HEK293 (cell line): Measurements from ENCODE around the gene FAM83E.
A peak's percentile ranks its signal among the peaks of the same experiment; 100 is the strongest.

Experiments used
- CTCF ChIA-PET: fragments of 350-600 bp; formaldehyde crosslinking; extraction: SDS; loops from one replicate; lab custom pipeline; 2021; ENCODE audit warnings: antibody characterized with exemption; lab: Yijun Ruan, JAX
- POLR2A ChIA-PET: fragments of 300-600 bp; formaldehyde crosslinking; extraction: SDS; loops from one replicate; lab custom pipeline; 2020; ENCODE audit warnings: antibody characterized with exemption, inconsistent platforms; lab: Yijun Ruan, JAX
- H3K27ac ChIP-seq: fragments of 200-500 bp; sonication (Bioruptor generic); 2 replicates; pipeline ENCODE4 v1.5.1; 2014; ENCODE audit warnings: low read depth, low read length, control low read depth, inconsistent platforms; ENCODE audit errors: extremely low read depth
- H3K36me3 ChIP-seq, 2 experiments: fragments of 200-500 bp in 1 of 2; sonication (Bioruptor generic) in 1 of 2; 1 replicate in 1 of 2; 2 replicates in 1 of 2; pipeline ENCODE4 v1.5.1; 2014 to 2017; ENCODE audit warnings: inconsistent platforms in 2 of 2, low read length in 2 of 2; ENCODE audit not compliant: control insufficient read depth in 2 of 2, insufficient read depth in 1 of 2
- H3K4me1 ChIP-seq: fragments of 200-500 bp; sonication (Bioruptor generic); 2 replicates; pipeline ENCODE4 v1.5.1; 2014; ENCODE audit warnings: mild to moderate bottlenecking, low read length, inconsistent platforms; ENCODE audit not compliant: control insufficient read depth, insufficient read depth
- H3K4me3 ChIP-seq: 2 replicates; pipeline ENCODE4 v1.5.1; 2011; ENCODE audit warnings: low read depth, mild to moderate bottlenecking, control low read depth, low read length, moderate library complexity
- H3K9me3 ChIP-seq: fragments of 200-500 bp; sonication (Bioruptor generic); 2 replicates; pipeline ENCODE4 v1.5.1; 2014; ENCODE audit warnings: low read depth, low read length, inconsistent platforms; ENCODE audit not compliant: control insufficient read depth, insufficient read depth
- GLI2 ChIP-seq: fragments of 450-650 bp; formaldehyde crosslinking; IDR thresholded peaks from 2 replicates; pipeline ENCODE4; 2017; ENCODE audit warnings: missing biosample characterization, missing genetic modification characterization, low read depth, borderline replicate concordance
- GLIS1 ChIP-seq: fragments of 450-650 bp; formaldehyde crosslinking; IDR thresholded peaks from 2 replicates; pipeline ENCODE4 v1.5.1; 2016; ENCODE audit warnings: missing biosample characterization, missing genetic modification characterization
- GLIS2 ChIP-seq: fragments of 450-650 bp; formaldehyde crosslinking; IDR thresholded peaks from 2 replicates; pipeline ENCODE4 v1.5.1; 2016; ENCODE audit warnings: missing biosample characterization, missing genetic modification characterization
- KLF1 ChIP-seq: fragments of 450-650 bp; formaldehyde crosslinking; IDR thresholded peaks from 2 replicates; pipeline ENCODE4 v1.5.1; 2016; ENCODE audit warnings: missing biosample characterization, missing genetic modification characterization
- REPIN1 ChIP-seq: fragments of 450-650 bp; formaldehyde crosslinking; IDR thresholded peaks from 2 replicates; pipeline ENCODE4 v1.5.1; 2017; ENCODE audit warnings: missing biosample characterization, missing genetic modification characterization, low read depth
- ZNF121 ChIP-seq: fragments of 450-650 bp; formaldehyde crosslinking; IDR thresholded peaks from 2 replicates; pipeline ENCODE4 v1.5.1; 2016; ENCODE audit warnings: missing biosample characterization, missing genetic modification characterization
- ZNF211 ChIP-seq: fragments of 450-650 bp; formaldehyde crosslinking; IDR thresholded peaks from 2 replicates; pipeline ENCODE4 v1.5.1; 2016; ENCODE audit warnings: low read depth, missing biosample characterization, missing genetic modification characterization
- ZNF214 ChIP-seq: fragments of 450-650 bp; formaldehyde crosslinking; IDR thresholded peaks from 2 replicates; pipeline ENCODE4 v1.5.1; 2017; ENCODE audit warnings: missing biosample characterization, mild to moderate bottlenecking, missing genetic modification characterization, borderline replicate concordance
- ZNF248 ChIP-seq: fragments of 450-650 bp; formaldehyde crosslinking; IDR thresholded peaks from 2 replicates; pipeline ENCODE4 v1.5.1; 2017; ENCODE audit warnings: missing biosample characterization, missing genetic modification characterization
- ZNF292 ChIP-seq: fragments of 450-650 bp; formaldehyde crosslinking; IDR thresholded peaks from 2 replicates; pipeline ENCODE4 v1.5.1; 2016; ENCODE audit warnings: low read depth, missing biosample characterization, missing genetic modification characterization, borderline replicate concordance
- ZNF341 ChIP-seq: fragments of 450-650 bp; formaldehyde crosslinking; IDR thresholded peaks from 2 replicates; pipeline ENCODE4; 2016; ENCODE audit warnings: low read depth, missing biosample characterization, missing genetic modification characterization
- ZNF416 ChIP-seq: fragments of 450-650 bp; formaldehyde crosslinking; IDR thresholded peaks from 2 replicates; pipeline ENCODE4 v1.5.1; 2016; ENCODE audit warnings: missing biosample characterization, missing genetic modification characterization
- ZNF610 ChIP-seq: fragments of 450-650 bp; formaldehyde crosslinking; IDR thresholded peaks from 2 replicates; pipeline ENCODE4 v1.5.1; 2016; ENCODE audit warnings: missing biosample characterization, missing genetic modification characterization, borderline replicate concordance
- TF ChIP-seq, protein P1 (sequence below): fragments of 450-650 bp; IDR thresholded peaks from 2 replicates; pipeline ENCODE4 v1.5.1; 2018; ENCODE audit warnings: missing biosample characterization, mild to moderate bottlenecking, missing genetic modification characterization
- TF ChIP-seq, protein P2 (sequence below): fragments of 450-650 bp; formaldehyde crosslinking; IDR thresholded peaks from 2 replicates; pipeline ENCODE4 v1.5.1; 2016; ENCODE audit warnings: missing biosample characterization, missing genetic modification characterization
- TF ChIP-seq, protein P3 (sequence below): fragments of 450-650 bp; formaldehyde crosslinking; IDR thresholded peaks from 2 replicates; pipeline ENCODE4 v1.5.1; 2016; ENCODE audit warnings: missing biosample characterization, missing genetic modification characterization
- TF ChIP-seq, protein P4 (sequence below): fragments of 450-650 bp; formaldehyde crosslinking; conservative IDR thresholded peaks from 2 replicates; pipeline ENCODE4 v1.5.1; 2016; ENCODE audit warnings: low read depth, missing biosample characterization, missing genetic modification characterization

Gene FAM83E

DNA sequence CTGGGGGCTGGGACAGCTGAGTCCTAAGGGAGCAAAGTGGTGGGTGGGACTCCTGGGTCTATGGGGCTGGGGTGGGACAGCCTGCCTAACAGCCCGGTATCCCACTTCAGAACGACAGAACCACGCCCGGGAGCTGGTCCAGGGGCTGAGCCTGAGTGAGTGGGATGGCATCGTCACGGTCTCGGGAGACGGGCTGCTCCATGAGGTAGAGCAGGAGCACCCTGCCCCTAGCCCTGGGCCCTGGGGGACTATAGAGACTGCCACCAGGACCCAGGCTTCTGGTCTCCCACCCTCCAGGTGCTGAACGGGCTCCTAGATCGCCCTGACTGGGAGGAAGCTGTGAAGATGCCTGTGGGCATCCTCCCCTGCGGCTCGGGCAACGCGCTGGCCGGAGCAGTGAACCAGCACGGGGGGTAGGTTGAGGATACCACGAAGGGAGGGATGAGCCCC lies 13.0 kb upstream of the FAM83E start:
- CTCF ChIA-PET, result interaction anchor here (1.2 to 1.4 kb wide), 2 partner anchors 9 to 12 kb away, joined by 3 read pairs; partner anchors contain the start of genes RPL18 and SPHK2
- H3K9me3 ChIP-seq, result no peaks in the 10 kb centered on the region
- no peak overlapping the region for H3K27ac ChIP-seq
- TF ChIP-seq REPIN1 (tag by site-specific recombination), result no peak
- no peak for TF ChIP-seq ZNF214 (tag by site-specific recombination)
- no peak for TF ChIP-seq GLI2 (tag by site-specific recombination)
- TF ChIP-seq KLF1 (tag by site-specific recombination), result no peak
- no peak for TF ChIP-seq ZNF610 (tag by site-specific recombination)
- TF ChIP-seq ZNF248 (tag by site-specific recombination), result no peak
- TF ChIP-seq, protein P1, sequence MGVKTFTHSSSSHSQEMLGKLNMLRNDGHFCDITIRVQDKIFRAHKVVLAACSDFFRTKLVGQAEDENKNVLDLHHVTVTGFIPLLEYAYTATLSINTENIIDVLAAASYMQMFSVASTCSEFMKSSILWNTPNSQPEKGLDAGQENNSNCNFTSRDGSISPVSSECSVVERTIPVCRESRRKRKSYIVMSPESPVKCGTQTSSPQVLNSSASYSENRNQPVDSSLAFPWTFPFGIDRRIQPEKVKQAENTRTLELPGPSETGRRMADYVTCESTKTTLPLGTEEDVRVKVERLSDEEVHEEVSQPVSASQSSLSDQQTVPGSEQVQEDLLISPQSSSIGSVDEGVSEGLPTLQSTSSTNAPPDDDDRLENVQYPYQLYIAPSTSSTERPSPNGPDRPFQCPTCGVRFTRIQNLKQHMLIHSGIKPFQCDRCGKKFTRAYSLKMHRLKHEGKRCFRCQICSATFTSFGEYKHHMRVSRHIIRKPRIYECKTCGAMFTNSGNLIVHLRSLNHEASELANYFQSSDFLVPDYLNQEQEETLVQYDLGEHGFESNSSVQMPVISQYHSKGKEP, result no peak
- no peak for TF ChIP-seq GLIS2 (tag by site-specific recombination)
- TF ChIP-seq, protein P2, sequence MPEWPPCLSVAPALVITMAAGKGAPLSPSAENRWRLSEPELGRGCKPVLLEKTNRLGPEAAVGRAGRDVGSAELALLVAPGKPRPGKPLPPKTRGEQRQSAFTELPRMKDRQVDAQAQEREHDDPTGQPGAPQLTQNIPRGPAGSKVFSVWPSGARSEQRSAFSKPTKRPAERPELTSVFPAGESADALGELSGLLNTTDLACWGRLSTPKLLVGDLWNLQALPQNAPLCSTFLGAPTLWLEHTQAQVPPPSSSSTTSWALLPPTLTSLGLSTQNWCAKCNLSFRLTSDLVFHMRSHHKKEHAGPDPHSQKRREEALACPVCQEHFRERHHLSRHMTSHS (tag by site-specific recombination), result no peak
- TF ChIP-seq ZNF292, result no peak
- peaks cover 10% of the 10 kb centered on the region for H3K4me1 ChIP-seq
- H3K36me3 ChIP-seq, result peaks cover 8 to 48% of the 10 kb centered on the region in 2 experiments; a peak in 2 of 3 replicates
- POLR2A ChIA-PET, result interaction anchor here (1.7 to 8.1 kb wide), 2 partner anchors 9 to 18 kb away, joined by 5 to 97 read pairs; partner anchors contain the start of genes CA11, RPL18 and SPHK2
- no peak overlapping the region for H3K4me3 ChIP-seq

DNA sequence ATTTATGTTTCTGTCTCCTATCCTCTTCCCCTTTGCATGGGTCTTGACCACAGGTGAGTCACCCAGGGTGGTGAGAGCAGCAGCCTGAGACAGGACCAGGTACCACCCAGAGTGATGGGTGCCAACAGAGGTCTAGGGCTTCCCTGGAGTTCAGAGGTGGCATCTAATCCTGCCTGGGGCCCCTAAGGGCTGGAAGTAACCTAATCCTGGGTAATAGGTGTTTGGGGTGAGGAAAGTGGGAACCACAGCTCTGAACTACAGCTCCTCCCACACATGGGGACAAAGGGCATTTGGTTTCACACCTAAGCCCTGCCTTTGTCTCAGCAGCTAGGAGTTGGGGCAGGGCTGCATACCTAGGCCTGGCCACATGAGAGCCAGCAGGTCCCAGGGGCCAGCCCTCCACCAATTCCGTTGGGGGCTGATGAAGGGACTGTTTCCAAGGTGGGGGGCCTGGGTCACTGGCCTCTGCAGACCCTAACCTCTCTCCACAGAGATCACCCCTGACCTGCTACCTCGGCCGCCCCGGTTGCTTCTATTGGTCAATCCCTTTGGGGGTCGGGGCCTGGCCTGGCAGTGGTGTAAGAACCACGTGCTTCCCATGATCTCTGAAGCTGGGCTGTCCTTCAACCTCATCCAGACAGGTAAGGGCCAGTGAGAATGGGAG lies 12.5 kb upstream of the FAM83E start:
- Histone ChIP-seq H3K36me3 (peaks cover 7 to 45% of the 10 kb centered on the region in 2 experiments; a peak in 2 of 3 replicates), H3K4me3 (no peak overlapping the region), H3K9me3 (no peaks in the 10 kb centered on the region), H3K27ac (no peak overlapping the region), H3K4me1 (peaks cover 10% of the 10 kb centered on the region)
- TF ChIP-seq, protein P3, sequence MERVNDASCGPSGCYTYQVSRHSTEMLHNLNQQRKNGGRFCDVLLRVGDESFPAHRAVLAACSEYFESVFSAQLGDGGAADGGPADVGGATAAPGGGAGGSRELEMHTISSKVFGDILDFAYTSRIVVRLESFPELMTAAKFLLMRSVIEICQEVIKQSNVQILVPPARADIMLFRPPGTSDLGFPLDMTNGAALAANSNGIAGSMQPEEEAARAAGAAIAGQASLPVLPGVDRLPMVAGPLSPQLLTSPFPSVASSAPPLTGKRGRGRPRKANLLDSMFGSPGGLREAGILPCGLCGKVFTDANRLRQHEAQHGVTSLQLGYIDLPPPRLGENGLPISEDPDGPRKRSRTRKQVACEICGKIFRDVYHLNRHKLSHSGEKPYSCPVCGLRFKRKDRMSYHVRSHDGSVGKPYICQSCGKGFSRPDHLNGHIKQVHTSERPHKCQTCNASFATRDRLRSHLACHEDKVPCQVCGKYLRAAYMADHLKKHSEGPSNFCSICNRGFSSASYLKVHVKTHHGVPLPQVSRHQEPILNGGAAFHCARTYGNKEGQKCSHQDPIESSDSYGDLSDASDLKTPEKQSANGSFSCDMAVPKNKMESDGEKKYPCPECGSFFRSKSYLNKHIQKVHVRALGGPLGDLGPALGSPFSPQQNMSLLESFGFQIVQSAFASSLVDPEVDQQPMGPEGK (tag by site-specific recombination), result no peak
- TF ChIP-seq GLIS1, result peak; percentile 82
- ChIA-PET POLR2A (interaction anchor here (0.7 to 8.1 kb wide), 4 partner anchors 8 to 18 kb away, joined by 3 to 97 read pairs (median 4); partner anchors contain the start of genes CA11, FAM83E, RPL18 and SPHK2), CTCF (interaction anchor here (0.8 to 1.4 kb wide), 3 partner anchors 9 to 366 kb away, joined by 3 read pairs; partner anchors contain the start of genes GYS1, RPL18, RUVBL2 and SPHK2)

DNA sequence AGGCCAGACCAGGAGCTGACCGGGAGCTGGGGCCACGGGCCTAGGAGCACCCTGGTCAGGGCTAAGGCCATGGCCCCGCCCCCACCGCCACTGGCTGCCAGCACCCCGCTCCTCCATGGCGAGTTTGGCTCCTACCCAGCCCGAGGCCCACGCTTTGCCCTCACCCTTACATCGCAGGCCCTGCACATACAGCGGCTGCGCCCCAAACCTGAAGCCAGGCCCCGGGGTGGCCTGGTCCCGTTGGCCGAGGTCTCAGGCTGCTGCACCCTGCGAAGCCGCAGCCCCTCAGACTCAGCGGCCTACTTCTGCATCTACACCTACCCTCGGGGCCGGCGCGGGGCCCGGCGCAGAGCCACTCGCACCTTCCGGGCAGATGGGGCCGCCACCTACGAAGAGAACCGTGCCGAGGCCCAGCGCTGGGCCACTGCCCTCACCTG lies 11.0 kb upstream of the FAM83E start:
- CTCF ChIA-PET, result no interaction called here
- Histone ChIP-seq H3K9me3 (no peaks in the 10 kb centered on the region), H3K4me1 (peaks cover 10% of the 10 kb centered on the region), H3K27ac (peak overlapping the region; percentile 20; the same call in 1 of the 2 replicates), H3K4me3 (no peak overlapping the region), H3K36me3 (peaks cover 0 to 36% of the 10 kb centered on the region in 2 experiments; a peak in 1 of 3 replicates)
- TF ChIP-seq ZNF341 (no peak), ZNF211 (tag by site-specific recombination) (no peak), ZNF121 (tag by site-specific recombination) (no peak), ZNF416 (tag by site-specific recombination) (no peak)
- TF ChIP-seq, protein P4, sequence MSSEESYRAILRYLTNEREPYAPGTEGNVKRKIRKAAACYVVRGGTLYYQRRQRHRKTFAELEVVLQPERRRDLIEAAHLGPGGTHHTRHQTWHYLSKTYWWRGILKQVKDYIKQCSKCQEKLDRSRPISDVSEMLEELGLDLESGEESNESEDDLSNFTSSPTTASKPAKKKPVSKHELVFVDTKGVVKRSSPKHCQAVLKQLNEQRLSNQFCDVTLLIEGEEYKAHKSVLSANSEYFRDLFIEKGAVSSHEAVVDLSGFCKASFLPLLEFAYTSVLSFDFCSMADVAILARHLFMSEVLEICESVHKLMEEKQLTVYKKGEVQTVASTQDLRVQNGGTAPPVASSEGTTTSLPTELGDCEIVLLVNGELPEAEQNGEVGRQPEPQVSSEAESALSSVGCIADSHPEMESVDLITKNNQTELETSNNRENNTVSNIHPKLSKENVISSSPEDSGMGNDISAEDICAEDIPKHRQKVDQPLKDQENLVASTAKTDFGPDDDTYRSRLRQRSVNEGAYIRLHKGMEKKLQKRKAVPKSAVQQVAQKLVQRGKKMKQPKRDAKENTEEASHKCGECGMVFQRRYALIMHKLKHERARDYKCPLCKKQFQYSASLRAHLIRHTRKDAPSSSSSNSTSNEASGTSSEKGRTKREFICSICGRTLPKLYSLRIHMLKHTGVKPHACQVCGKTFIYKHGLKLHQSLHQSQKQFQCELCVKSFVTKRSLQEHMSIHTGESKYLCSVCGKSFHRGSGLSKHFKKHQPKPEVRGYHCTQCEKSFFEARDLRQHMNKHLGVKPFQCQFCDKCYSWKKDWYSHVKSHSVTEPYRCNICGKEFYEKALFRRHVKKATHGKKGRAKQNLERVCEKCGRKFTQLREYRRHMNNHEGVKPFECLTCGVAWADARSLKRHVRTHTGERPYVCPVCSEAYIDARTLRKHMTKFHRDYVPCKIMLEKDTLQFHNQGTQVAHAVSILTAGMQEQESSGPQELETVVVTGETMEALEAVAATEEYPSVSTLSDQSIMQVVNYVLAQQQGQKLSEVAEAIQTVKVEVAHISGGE (tag by site-specific recombination), result no peak
- POLR2A ChIA-PET, result interaction anchor here (0.5 kb wide), 1 partner anchor 1584 kb away, joined by 4 read pairs; no protein-coding TSS in a partner anchor
